GM12878 (cell line): ENCODE measurements around the gene NLGN2.

Source experiments
- BHLHE40 ChIP-seq, 2 experiments: fragments of 450-650 bp in 1 of 2; IDR thresholded peaks; 2 replicates each; pipeline ENCODE4 v1.6.1; 2011 to 2017; ENCODE audit warnings: low read depth in 2 of 2, borderline replicate concordance in 1 of 2, improper control_type of control experiment in 1 of 2, low read length in 1 of 2, mild to moderate bottlenecking in 1 of 2
- ESRRA ChIP-seq: IDR thresholded peaks from 2 replicates; pipeline ENCODE4 v1.6.1; 2012; ENCODE audit warnings: mild to moderate bottlenecking, low read length, improper control_type of control experiment
- FOS ChIP-seq: IDR thresholded peaks from 3 replicates; pipeline ENCODE4 v1.6.1; 2011; ENCODE audit warnings: borderline replicate concordance; ENCODE audit not compliant: insufficient read length; ENCODE audit errors: extremely low read depth
- POLR2A ChIP-seq: IDR thresholded peaks from 2 replicates; pipeline ENCODE4 v1.6.1; 2011; ENCODE audit warnings: low read depth, mild to moderate bottlenecking, low read length
- RCOR1 ChIP-seq: conservative IDR thresholded peaks from 2 replicates; pipeline ENCODE4 v1.6.1; 2012; ENCODE audit warnings: low read depth, low read length, improper control_type of control experiment
- SRF ChIP-seq, 2 experiments: IDR thresholded peaks; 2 replicates each; pipeline ENCODE4 v1.6.1; 2011; ENCODE audit warnings: low read depth in 2 of 2, low read length in 2 of 2, mild to moderate bottlenecking in 1 of 2, moderate library complexity in 1 of 2
- SUZ12 ChIP-seq: fragments of 200-600 bp; sonication (generic); IDR thresholded peaks from one replicate; pipeline ENCODE4 v1.6.1; 2018; ENCODE audit warnings: antibody characterized with exemption, mild to moderate bottlenecking; ENCODE audit not compliant: unreplicated experiment
- ZNF217 ChIP-seq: fragments of 450-650 bp; IDR thresholded peaks from 2 replicates; pipeline ENCODE4 v1.6.1; 2017; ENCODE audit warnings: antibody characterized with exemption, mild to moderate bottlenecking
- TF ChIP-seq, protein P1 (sequence below), 3 experiments: IDR thresholded peaks in 2 of 3; conservative IDR thresholded peaks in 1 of 3; 2 replicates each; pipeline ENCODE4 v1.5.1; 2011; ENCODE audit warnings: low read depth in 3 of 3, low read length in 3 of 3, mild to moderate bottlenecking in 3 of 3, control low read depth in 2 of 3, moderate library complexity in 2 of 3, inconsistent platforms in 1 of 3, mixed read lengths in 1 of 3; ENCODE audit not compliant: control insufficient read depth in 2 of 3, insufficient read depth in 1 of 3; ENCODE audit errors: extremely low read depth in 1 of 3
- TF ChIP-seq, protein P2 (sequence below): IDR thresholded peaks from 2 replicates; pipeline ENCODE4 v1.6.1; 2011; ENCODE audit warnings: mild to moderate bottlenecking, low read depth, low read length, moderate library complexity; ENCODE audit not compliant: insufficient replicate concordance
- TF ChIP-seq, protein P3 (sequence below): IDR thresholded peaks from 2 replicates; pipeline ENCODE4 v1.6.1; 2011; ENCODE audit warnings: low read depth, mild to moderate bottlenecking, low read length, moderate library complexity, borderline replicate concordance; ENCODE audit errors: extremely low read depth

DNA sequence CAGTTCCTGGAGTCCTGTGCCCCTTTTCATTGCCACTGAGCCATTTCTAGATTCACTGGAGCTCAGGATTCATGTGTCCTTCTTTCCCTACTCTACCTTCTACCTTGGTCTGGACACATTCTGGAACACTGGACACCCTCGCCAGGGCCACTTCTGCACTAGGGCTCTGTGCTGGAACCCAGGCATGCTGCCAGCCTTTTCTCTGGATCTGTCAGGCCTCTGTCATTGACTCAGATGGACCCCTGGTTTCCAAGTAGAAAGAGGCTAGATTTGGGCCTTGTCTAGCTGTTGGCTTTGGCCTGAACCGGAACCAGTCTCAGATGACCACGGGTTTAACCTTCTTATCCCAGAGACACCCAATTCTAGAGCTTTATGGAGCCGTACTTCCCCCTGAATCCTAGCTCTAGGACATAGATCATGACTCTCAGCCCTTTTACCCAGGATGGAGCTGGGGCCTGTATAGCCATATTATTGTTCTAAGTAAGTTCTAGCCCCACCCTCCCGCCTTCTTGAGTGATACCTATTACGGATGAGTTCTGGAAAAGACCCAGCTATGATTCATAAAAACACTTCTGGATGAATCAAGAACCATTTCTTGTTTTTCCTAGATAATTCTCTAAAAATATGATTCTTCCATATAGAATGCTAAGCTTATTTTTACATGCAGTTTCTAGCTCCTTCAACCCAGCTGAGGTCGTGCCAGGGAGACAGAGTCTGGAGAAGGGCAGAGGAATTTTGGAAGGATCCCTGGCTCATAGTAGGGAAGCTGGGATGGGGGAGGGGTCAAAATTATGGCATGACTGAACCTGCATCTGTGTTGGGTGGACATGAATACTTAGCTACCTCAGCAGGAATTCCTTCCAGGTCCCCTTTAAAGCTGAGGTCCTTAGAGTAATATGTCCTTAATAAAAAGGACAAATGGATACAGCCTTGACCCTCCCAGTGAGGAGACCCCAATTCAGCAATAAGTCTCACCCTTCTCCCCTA, 36.1 kb downstream of the NLGN2 start:
- TF ChIP-seq FOS (no peak), POLR2A (no peak), BHLHE40 (IDR thresholded peaks at IDR 0.05; ENCODE audit: borderline replicate concordance in 1 of 2, low read depth in 2 of 2, low read length in 1 of 2) (no peak), ESRRA (no peak), RCOR1 (no peak), SRF (IDR thresholded peaks at IDR 0.05; ENCODE audit: low read depth in 2 of 2, low read length in 2 of 2) (no peak), SUZ12 (no peak), ZNF217 (no peak)
- TF ChIP-seq, protein P1, sequence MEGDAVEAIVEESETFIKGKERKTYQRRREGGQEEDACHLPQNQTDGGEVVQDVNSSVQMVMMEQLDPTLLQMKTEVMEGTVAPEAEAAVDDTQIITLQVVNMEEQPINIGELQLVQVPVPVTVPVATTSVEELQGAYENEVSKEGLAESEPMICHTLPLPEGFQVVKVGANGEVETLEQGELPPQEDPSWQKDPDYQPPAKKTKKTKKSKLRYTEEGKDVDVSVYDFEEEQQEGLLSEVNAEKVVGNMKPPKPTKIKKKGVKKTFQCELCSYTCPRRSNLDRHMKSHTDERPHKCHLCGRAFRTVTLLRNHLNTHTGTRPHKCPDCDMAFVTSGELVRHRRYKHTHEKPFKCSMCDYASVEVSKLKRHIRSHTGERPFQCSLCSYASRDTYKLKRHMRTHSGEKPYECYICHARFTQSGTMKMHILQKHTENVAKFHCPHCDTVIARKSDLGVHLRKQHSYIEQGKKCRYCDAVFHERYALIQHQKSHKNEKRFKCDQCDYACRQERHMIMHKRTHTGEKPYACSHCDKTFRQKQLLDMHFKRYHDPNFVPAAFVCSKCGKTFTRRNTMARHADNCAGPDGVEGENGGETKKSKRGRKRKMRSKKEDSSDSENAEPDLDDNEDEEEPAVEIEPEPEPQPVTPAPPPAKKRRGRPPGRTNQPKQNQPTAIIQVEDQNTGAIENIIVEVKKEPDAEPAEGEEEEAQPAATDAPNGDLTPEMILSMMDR (IDR thresholded peaks at IDR 0.05 in 2 of 3, conservative IDR thresholded peaks at IDR 0.05 in 1 of 3; ENCODE audit: control insufficient read depth in 2 of 3, extremely low read depth in 1 of 3, insufficient read depth in 1 of 3, low read depth in 3 of 3, low read length in 3 of 3), result no peak
- TF ChIP-seq, protein P2, sequence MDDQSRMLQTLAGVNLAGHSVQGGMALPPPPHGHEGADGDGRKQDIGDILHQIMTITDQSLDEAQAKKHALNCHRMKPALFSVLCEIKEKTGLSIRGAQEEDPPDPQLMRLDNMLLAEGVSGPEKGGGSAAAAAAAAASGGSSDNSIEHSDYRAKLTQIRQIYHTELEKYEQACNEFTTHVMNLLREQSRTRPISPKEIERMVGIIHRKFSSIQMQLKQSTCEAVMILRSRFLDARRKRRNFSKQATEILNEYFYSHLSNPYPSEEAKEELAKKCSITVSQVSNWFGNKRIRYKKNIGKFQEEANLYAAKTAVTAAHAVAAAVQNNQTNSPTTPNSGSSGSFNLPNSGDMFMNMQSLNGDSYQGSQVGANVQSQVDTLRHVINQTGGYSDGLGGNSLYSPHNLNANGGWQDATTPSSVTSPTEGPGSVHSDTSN, result no peak
- TF ChIP-seq, protein P3, sequence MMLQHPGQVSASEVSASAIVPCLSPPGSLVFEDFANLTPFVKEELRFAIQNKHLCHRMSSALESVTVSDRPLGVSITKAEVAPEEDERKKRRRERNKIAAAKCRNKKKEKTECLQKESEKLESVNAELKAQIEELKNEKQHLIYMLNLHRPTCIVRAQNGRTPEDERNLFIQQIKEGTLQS, result no peak
